ENCODE measurements around the gene DMXL1.

GRCh38 chr5:119072496-119072895 is 1.6 kb downstream of the DMXL1 start:
- no peak for TF ChIP-seq CTCF (IDR thresholded peaks at IDR 0.05)
- no peak for TF ChIP-seq POLR2AphosphoS5 (IDR thresholded peaks at IDR 0.05; ENCODE audit: low read depth, low read length)
- no peak for TF ChIP-seq REST (IDR thresholded peaks at IDR 0.05; ENCODE audit: insufficient read depth in 1 of 2, low read depth in 2 of 2, low read length in 1 of 2)

Data from Panc1 (cell line).